Measurements from ENCODE around the gene MCM3AP.
"Not testable (repeated sequence)": the region's sequence is repeated elsewhere in the genome, so short reads cannot be mapped to it uniquely, and the experiment has no call there.

Gene MCM3AP

GRCh38 chr21:46243960-46244361 lies 41.5 kb downstream of the MCM3AP start:
- DNase-seq (ENCODE audit: low read depth) = no peak

GRCh38 chr21:46243325-46243724 lies 42.1 kb downstream of the MCM3AP start:
- no peak for DNase-seq (ENCODE audit: low read depth)

- DNase-seq (ENCODE audit: low read depth) = not testable (repeated sequence)
Measured at GRCh38 chr21:46241577-46241976, 43.8 kb downstream of the MCM3AP start.

GRCh38 chr21:46239817-46240325 lies 45.5 kb downstream of the MCM3AP start:
- no peak for DNase-seq (ENCODE audit: low read depth)

- no peak for DNase-seq (ENCODE audit: low read depth)
Measured at GRCh38 chr21:46237474-46237873, 47.9 kb downstream of the MCM3AP start.

- DNase-seq (ENCODE audit: low read depth) = no peak
Measured at GRCh38 chr21:46234436-46234950, 50.9 kb downstream of the MCM3AP start.

GRCh38 chr21:46229923-46230260 lies 55.5 kb downstream of the MCM3AP start:
- DNase-seq (ENCODE audit: low read depth) = no peak

- no peak for DNase-seq (ENCODE audit: low read depth)
Measured at GRCh38 chr21:46229133-46229922, 56.1 kb downstream of the MCM3AP start.

GRCh38 chr21:46228345-46229051 lies 56.9 kb downstream of the MCM3AP start, which contains the start of gene LSS:
Gene LSS (minus strand): TSS chr21:46228774. CDS start chr21:46228745, 29 bp downstream.
- peak; percentile 92 for DNase-seq (ENCODE audit: low read depth)

GRCh38 chr21:46227811-46228344 lies 57.5 kb downstream of the MCM3AP start:
- DNase-seq (ENCODE audit: low read depth) = no peak

GRCh38 chr21:46226920-46227599 lies 58.4 kb downstream of the MCM3AP start:
- no peak for DNase-seq (ENCODE audit: low read depth)

GRCh38 chr21:46226146-46226545 lies 59.3 kb downstream of the MCM3AP start:
- no peak for DNase-seq (ENCODE audit: low read depth)

- DNase-seq (ENCODE audit: low read depth) = not testable (repeated sequence)
Measured at GRCh38 chr21:46223661-46224060, 61.8 kb downstream of the MCM3AP start.

- no peak for DNase-seq (ENCODE audit: low read depth)
Measured at GRCh38 chr21:46223217-46223616, 62.2 kb downstream of the MCM3AP start.

- no peak for DNase-seq (ENCODE audit: low read depth)
Measured at GRCh38 chr21:46222436-46223116, 62.8 kb downstream of the MCM3AP start.

GRCh38 chr21:46221664-46222435 lies 63.6 kb downstream of the MCM3AP start:
- no peak for DNase-seq (ENCODE audit: low read depth)

GRCh38 chr21:46220847-46221246 lies 64.6 kb downstream of the MCM3AP start:
- no peak for DNase-seq (ENCODE audit: low read depth)

- no peak for DNase-seq (ENCODE audit: low read depth)
Measured at GRCh38 chr21:46220275-46220810, 65.1 kb downstream of the MCM3AP start.

- no peak for DNase-seq (ENCODE audit: low read depth)
Measured at GRCh38 chr21:46219591-46220239, 65.7 kb downstream of the MCM3AP start.

Data from stimulated activated CD8-positive, alpha-beta memory T cell treated with anti-CD3 and anti-CD28 coated beads, Interleukin-7, amount 100 ng/mL, for 24 hours (primary cell).